Kasumi-1 (cell line): ENCODE data around the gene ONECUT1.

Source experiments
- DNase-seq, 2 experiments: peaks; one replicate each; lab custom pipeline; 2025; lab: John Stamatoyannopoulos, UW

Gene ONECUT1

GRCh38 chr15:52731732-52732470 lies 58.2 kb downstream of the ONECUT1 start:
- no peak for DNase-seq

DNA sequence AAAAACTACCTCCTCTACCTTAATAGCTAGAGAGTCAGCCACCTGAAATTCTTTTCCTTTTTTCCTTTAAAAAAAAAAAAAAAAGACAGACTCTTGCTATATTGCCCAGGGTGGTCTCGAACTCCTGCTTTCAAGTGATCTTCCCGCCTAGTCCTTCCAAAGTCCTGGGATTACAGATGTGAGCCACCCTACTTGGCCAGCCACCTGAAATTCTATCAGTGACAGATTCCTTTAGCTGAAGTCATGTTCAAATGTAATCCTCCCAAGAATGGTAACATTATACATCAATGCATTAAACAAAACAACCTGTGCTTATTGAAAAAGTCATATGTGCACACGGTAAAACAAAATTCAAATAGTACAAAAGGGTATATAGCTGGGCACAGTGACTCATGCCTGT lies 59.1 kb downstream of the ONECUT1 start:
- DNase-seq, result no peak

- DNase-seq, result no peak
These were observed 59.5 kb downstream of the ONECUT1 start for GRCh38 chr15:52730594-52730993.

- no peak for DNase-seq
These were observed 60.0 kb downstream of the ONECUT1 start for GRCh38 chr15:52730173-52730572.

GRCh38 chr15:52728899-52729298 lies 61.2 kb downstream of the ONECUT1 start:
- DNase-seq, result no peak

DNA sequence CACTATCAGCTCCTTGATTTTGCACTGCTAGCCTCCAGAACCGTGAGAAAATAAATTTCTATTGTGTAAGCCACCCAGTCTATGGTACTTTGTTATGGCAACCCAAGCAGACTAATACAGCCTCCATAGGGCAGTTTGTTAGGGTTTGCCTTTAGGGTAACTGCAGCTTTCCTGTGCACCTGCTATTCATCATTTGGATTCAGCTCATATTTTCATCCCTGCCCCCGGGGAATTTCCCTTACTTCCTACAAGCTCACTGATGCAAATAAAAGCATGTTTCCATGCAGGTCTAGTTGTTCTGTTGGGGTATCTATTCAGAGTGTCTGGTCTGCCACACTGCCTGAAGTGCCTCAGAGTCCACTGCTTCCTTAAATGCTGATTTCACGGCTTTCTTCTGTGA lies 62.3 kb downstream of the ONECUT1 start:
- no peak for DNase-seq

GRCh38 chr15:52726195-52726594 lies 63.9 kb downstream of the ONECUT1 start:
- DNase-seq, result no peak

DNA sequence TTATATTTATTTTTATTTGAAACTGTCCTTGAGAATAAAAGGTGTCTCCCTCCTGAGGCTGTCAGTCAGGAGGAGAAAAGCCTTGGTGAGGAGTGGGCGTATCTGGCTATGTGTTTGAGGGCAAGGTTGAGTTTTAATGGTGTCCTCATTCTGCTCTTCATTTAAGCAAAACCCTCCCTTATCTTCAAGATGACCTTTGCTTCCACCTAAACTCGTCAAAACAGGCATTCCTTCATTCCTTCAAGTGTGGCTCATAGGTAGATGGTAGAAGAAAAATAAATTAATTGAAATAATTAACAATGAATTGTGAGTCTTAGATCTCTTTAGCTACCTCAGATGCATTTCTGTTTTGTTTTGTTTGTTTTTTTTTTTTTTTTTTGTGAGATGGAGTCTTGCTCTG lies 71.6 kb downstream of the ONECUT1 start:
- no peak for DNase-seq

- no peak for DNase-seq
These were observed 72.2 kb downstream of the ONECUT1 start for GRCh38 chr15:52717924-52718323.

DNA sequence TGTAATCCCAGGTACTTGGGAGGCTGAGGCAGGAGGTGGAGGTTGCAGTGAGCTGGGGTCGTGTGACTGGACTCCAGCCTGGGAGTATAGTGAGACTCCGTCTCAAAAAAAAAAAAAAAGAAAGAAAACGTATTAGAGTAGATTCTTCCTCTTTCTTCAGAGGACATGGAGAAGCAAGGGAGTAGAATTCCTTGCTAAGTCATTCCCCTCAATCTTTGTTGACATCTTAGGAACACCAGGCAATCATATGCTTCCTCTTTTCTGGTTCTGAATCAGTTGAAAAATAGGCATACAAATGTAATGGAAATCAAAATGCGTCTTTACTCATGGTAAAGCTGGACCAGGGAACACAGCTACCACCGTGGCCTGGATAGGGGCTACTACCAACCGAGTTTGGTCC lies 72.7 kb downstream of the ONECUT1 start:
- DNase-seq, result no peak

DNA sequence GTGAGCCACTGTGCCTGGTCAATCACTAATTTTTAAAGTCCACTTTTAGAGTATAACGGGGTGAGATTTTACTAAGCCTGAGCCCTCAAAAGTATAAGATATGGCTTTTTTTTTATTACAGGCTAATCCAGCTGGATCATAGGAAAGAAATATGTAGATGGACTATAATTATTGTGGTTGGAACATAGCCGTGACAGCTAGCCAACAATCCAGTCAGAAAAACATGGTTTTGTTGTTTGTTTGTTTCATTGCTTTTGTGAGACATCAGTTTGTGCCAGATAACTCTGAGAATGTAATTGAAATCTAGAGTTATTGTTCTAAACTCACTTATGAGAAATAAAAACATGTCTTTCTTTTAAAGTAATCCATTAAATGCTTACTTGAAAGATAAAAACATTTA lies 73.6 kb downstream of the ONECUT1 start:
- DNase-seq, result no peak

GRCh38 chr15:52715411-52715810 lies 74.7 kb downstream of the ONECUT1 start:
- no peak for DNase-seq

DNA sequence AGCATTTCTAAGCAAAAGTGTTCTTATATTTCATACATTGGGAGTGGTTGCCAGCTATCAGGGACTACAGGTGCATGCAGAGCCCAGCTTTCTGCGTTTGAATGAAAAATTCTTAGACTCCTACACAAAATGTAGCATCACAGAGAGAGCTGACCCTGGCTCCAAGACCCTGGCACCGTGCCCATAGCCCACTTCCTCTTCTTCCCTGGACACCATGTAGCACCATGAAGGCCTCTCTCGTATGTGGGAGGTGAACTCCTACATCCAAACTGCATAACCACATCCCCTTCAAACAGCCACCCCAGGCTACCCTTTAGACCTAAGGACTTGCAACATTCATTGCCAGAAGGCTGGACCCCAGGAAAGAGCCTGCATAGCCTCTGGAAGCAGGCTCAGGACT lies 75.2 kb downstream of the ONECUT1 start:
- DNase-seq, result peak in 1 of 2 experiments; percentile 23

DNA sequence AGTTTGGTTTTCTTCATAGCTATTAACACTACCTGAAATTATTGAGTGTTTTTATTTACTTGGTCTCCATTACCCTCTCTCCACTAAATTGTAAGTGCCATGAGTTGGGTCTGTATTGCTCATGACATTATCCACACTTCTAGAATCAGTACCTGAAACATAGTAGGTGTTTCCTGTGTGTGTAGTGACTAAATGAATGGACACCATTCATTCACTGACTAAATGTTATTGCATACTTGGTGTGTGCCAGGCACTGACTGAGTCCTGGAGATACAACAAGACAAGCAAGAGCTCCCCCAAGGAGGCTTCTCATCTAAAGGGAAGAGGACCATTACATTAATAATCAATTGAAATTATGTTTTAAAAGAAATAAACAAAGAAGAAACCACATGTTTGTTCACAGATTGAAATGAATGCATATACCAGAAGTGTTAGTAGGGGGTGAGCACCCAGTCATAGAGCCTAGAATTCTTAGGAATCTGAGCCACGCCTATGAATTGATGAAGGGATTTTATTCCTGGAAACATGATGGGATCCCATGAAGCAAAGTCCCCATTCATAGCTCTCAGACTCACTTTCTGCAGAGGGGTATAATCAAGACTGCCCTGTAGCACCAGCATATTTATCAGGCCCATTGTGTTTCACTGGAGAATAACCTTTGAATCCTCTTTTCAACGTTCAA lies 79.3 kb downstream of the ONECUT1 start:
- no peak for DNase-seq

- DNase-seq, result no peak
These were observed 80.0 kb downstream of the ONECUT1 start for GRCh38 chr15:52710050-52710707.

DNA sequence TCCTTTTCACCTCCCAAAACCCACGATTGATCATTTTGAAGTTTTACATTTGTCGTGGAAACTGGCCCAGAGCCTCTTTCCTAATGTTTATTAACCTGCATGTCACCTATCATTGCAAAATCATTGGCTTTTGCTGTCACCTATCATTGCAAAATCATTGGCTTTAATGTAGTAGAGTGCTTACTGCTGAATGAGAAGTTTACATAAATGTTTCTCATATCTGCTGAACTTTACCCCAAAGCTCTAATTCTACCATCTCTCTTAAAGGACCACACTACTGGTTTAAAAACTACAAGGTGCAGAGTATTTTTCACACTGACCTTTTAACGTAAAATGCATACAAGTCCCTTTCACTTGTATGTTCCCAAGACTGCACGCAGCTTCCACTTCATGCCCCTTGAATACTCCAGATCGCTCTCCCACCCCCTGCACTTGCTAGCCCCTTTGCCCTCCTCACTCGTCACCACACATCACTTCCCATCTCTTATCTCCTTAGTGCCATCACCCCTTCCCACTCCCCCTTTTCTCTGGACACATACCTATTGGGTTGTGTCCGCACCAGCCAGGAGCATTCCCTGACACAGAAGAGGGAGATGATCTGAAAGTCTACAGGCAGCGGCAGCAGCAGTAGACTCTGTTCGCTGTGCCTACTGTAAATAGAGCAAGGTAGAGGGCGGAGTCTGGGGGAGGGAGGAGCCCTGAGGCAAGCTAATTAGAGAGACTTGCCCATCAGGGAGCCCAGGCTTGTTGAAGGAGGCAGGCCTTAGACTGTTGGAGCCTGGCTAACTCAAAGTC lies 80.8 kb downstream of the ONECUT1 start:
- DNase-seq, result no peak
